ENCODE data around the gene SPHK2.

DNA sequence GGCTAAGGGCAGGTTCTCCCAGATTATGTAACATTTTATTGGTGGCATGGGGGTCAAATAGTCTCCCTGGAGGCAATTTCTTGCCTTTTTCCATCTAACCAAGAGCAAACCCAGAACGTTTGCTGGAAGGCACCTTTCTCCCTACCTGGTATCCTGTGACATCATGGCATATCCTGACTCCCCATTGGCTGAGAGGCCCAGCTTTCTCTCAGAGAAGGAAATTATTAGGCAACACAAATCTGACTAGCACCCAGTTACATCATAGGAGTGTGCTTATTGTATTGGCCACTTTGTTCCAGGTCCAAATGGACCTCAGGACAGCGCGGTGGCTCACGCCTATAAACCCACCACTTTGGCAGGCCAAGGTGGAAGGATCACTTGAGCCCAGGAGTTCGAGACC, 40.5 kb downstream of the SPHK2 start:
- TF ChIP-seq POLR2AphosphoS5 (IDR thresholded peaks at IDR 0.05; ENCODE audit: low read depth, low read length), result no peak
- TF ChIP-seq POLR2A (IDR thresholded peaks at IDR 0.05; ENCODE audit: low read depth, low read length), result no peak
- TF ChIP-seq TAF1 (IDR thresholded peaks at IDR 0.05; ENCODE audit: low read depth, low read length), result no peak
- no peak for TF ChIP-seq PAX5 (IDR thresholded peaks at IDR 0.05; ENCODE audit: insufficient read depth, low read length, severe bottlenecking)
- TF ChIP-seq POU2F2 (IDR thresholded peaks at IDR 0.05; ENCODE audit: low read depth, low read length), result no peak
